GM12891 (cell line): ENCODE data around the gene RAB5IF.

Experiments used
- POLR2A ChIP-seq: IDR thresholded peaks from 2 replicates; pipeline ENCODE4 v1.6.1; 2011; ENCODE audit warnings: low read depth, low read length, control low read depth
- POLR2AphosphoS5 ChIP-seq: IDR thresholded peaks from 2 replicates; pipeline ENCODE4 v1.6.1; 2011; ENCODE audit warnings: low read depth, low read length, control low read depth

DNA sequence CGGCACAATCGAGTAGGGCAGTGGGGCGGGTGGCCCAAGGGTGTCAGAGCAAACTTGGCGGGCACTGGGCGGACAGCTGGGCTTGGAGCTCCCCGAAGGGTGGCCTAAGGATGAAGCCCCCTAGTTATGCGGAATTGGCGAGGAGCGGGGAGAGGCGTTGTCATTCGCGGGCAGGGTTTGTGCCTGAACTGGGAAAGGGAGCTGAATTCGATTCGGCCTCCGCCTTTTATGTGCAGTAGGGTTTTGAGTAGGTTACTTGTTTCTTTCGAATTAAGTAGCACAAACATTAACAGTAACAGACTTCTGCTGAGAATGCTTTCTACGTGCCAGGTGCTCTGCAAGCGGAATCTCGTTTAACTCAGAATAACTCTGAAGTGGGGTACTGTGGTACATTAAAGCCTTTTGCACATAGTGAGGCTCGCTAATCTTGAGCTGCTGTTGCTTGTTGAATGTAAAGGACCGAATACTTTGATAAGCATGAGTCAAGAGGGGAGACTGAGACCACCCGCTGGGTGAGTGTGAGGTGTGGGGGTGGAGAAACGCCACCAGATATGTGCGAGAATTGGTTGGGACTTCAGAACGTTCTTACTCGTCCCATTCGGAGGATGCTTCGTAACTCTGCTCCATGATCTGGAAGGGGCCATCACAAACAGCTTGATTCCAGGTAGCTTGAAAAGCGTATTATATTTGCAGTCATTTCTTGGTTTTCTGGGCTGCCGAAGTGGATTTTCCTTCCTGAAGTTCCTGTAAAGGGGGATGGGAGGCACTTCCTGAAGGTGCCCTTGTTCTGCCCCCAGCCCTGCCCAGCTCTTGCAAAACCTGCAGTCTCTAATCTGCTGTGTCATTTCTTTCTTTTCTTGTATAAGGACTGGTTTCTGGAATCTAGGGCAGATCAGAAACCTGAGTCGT lies 833 bp downstream of the RAB5IF start:
- TF ChIP-seq POLR2A (peak; percentile 11; the same call in 1 of the 2 replicates), POLR2AphosphoS5 (no peak)
